Activated CD4-positive, alpha-beta T cell treated with anti-CD3 and anti-CD28 coated beads for 36 hours (primary cell): Measurements from ENCODE around the gene ITPR2. TPM values are rescaled to one million over a fixed set of nuclear protein-coding genes. Genes with fewer than 3 reads are reported as not detected.
A peak's percentile ranks its signal among the peaks of the same experiment; 100 is the strongest.

Experiments used
- ATAC-seq: fragments of 200-7000 bp; cut with Tn5 transposase; one replicate; pipeline ENCODE4 v1.10.0; 2021; ENCODE audit warnings: mild to moderate bottlenecking, moderate library complexity
- CTCF ChIA-PET: fragments of 350-600 bp; sonication (Branson Sonifier 250); formaldehyde crosslinking; loops from one replicate; lab custom pipeline; 2021; ENCODE audit warnings: antibody characterized with exemption; lab: Charles Lee
- POLR2A ChIA-PET: fragments of 350-600 bp; sonication (Branson Sonifier 250); formaldehyde crosslinking; loops from one replicate; lab custom pipeline; 2021; ENCODE audit warnings: antibody characterized with exemption, inconsistent platforms; lab: Charles Lee
- DNase-seq: peaks from one replicate; pipeline ENCODE4 v3.0.0-alpha.2; 2020
- H3K27ac Mint-ChIP-seq: one replicate; pipeline ENCODE4 v1.8.0; 2021; ENCODE audit warnings: mixed read lengths
- H3K27me3 Mint-ChIP-seq: one replicate; pipeline ENCODE4 v1.8.0; 2021; ENCODE audit warnings: mixed read lengths
- H3K36me3 Mint-ChIP-seq: one replicate; pipeline ENCODE4 v1.8.0; 2021; ENCODE audit warnings: low read depth, mixed read lengths
- H3K4me1 Mint-ChIP-seq: one replicate; pipeline ENCODE4 v1.8.0; 2021; ENCODE audit warnings: mixed read lengths
- H3K4me3 Mint-ChIP-seq: one replicate; pipeline ENCODE4 v1.8.0; 2021; ENCODE audit warnings: mild to moderate bottlenecking, moderate library complexity, mixed read lengths
- H3K9me3 Mint-ChIP-seq: one replicate; pipeline ENCODE4 v1.8.0; 2021; ENCODE audit warnings: low read depth, mixed read lengths
- intact Hi-C, 2 experiments: fragments of 100-400 bp; cut with DNase I in 1 of 2; cut with micrococcal nuclease in 1 of 2; formaldehyde crosslinking; loops; one replicate each; pipeline versions ENCODE4 v1.14.2 to v1.15.1; 2022 to 2024; cut with DNase I, micrococcal nuclease
- total RNA-seq, 2 experiments: library from RNA; stranded (reverse); gene quantifications; one replicate each; pipeline ENCODE4 v1.2.3, GENCODE V29; 2021

ITPR2 gene
- total RNA-seq, 2 experiments from 2014 or later, result 27.3 to 28.6 TPM

DNA sequence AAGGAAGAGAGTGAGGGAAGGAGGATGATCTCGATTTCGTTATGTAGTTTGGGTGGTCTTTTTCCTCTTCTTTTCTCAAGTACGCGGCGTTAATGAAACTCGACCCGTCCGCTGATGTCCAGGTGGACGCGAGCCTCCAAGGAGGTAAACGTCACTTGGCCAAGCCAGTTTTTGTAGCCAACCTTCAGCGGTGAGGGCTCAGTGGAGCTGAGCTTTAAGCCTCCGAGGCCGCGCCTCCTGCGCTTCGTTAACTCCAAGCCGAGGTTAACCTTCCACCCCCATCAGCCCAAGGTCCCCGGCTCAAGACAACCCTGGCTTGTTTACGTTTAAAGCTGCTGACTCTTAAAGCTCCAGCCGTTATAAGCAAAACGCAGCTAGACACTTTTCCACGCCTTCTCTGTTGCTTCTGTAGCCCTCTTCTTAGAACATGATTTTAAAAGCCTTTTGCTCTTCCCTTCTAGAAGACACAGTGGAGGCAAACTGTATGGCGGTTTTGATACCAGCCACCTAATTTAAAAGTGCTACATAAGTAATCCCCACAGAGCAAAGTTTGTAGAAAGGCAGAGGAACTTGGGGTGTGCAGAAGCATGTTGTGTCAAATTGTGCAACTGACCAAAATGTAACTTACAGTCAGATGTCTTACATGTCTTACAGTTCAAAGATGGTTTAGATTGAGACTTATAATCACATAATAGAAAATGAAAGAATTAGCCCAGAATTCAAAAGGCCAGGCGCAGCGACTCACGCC, 923 bp upstream of the ITPR2 start:
- DNase-seq, result peak; percentile 65
- CTCF ChIA-PET, result interaction anchor here (0.6 to 3.1 kb wide), 14 partner anchors 9 to 753 kb away, joined by 3 to 14 read pairs (median 3); no protein-coding TSS in a partner anchor
- POLR2A ChIA-PET, result interaction anchor here (1.0 kb wide), 2 partner anchors 29 to 690 kb away, joined by 3 to 4 read pairs; partner anchors contain the start of gene PPFIBP1
- H3K4me3 Mint-ChIP-seq, result peak overlapping the region; percentile 96
- no peaks in the 10 kb centered on the region for H3K9me3 Mint-ChIP-seq
- peaks cover 13% of the 10 kb centered on the region for H3K36me3 Mint-ChIP-seq
- H3K27me3 Mint-ChIP-seq, result no peaks in the 10 kb centered on the region
- peak overlapping the region; percentile 81 for H3K27ac Mint-ChIP-seq
- ATAC-seq, result peak; percentile 25
- peaks cover 30% of the 10 kb centered on the region for H3K4me1 Mint-ChIP-seq
- intact Hi-C loops, result loop anchor here (1.0 to 10.0 kb wide), 10 partner anchors 51 to 877 kb away; partner anchors contain the start of genes FGFR1OP2 (in 2 of the 2), TM7SF3 (in 2 of the 2), MRPS35 (in 1 of the 2) and STK38L (in 1 of the 2)

DNA sequence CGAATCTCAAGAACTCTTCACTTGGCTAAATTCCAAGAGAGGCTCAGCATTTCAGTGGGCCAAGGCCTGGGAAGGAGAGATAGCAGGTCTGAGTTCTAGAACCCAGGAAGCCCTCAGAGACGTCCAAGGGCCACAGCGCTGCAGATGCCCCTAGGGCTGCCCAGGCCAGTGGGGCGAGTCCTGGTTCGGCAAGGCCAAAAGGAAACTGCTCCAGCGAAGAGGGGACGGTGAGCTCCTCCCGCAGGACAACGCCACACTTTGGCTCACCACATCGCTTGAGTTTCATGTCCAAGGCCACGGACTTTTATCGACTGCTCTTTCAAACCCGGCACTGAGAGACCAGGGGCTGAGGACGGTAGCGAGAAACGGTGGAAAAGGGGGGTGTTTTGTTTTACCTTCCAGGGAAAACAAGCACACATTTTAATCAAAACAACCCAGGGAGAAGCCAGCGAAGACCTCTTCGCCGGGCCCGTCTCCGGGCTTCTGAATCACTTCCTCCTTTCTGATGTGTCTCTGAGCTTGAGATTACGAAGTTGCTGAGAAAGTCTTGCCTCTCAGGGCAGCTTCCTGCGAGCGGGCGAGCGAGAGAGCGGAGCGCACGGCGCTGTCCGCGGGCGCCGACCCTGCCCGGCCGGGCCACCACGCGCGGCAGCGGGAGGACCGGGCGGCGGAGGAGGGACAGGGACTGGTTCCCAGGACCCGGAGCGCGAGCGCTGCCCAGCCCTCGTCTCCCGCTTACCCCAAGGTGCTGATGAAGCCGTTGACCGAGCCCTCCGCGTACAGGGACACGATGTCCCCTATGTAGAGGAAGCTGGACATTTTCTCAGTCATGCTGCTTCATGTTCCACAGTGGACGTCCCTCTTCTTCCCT, 808 bp downstream of the ITPR2 start:
- peaks cover 14% of the 10 kb centered on the region for H3K36me3 Mint-ChIP-seq
- peak overlapping the region; percentile 99 for H3K27ac Mint-ChIP-seq
- CTCF ChIA-PET, result interaction anchor here (0.6 to 3.1 kb wide), 16 partner anchors 10 to 747 kb away, joined by 3 to 14 read pairs (median 3); no protein-coding TSS in a partner anchor
- H3K4me3 Mint-ChIP-seq, result peak overlapping the region; percentile 96
- intact Hi-C loops, result loop anchor here (2.0 to 10.0 kb wide), 6 partner anchors 53 to 879 kb away; partner anchors contain the start of genes MRPS35 (in 1 of the 2) and STK38L (in 1 of the 2)
- DNase-seq, result peak; percentile 82
- no peaks in the 10 kb centered on the region for H3K27me3 Mint-ChIP-seq
- H3K4me1 Mint-ChIP-seq, result peaks cover 43% of the 10 kb centered on the region
- no peaks in the 10 kb centered on the region for H3K9me3 Mint-ChIP-seq
- POLR2A ChIA-PET, result interaction anchor here (1.0 to 2.0 kb wide), 4 partner anchors 24 to 190 kb away, joined by 3 to 11 read pairs (median 4); partner anchors contain the start of gene MED21
- peak; percentile 65 for ATAC-seq

DNA sequence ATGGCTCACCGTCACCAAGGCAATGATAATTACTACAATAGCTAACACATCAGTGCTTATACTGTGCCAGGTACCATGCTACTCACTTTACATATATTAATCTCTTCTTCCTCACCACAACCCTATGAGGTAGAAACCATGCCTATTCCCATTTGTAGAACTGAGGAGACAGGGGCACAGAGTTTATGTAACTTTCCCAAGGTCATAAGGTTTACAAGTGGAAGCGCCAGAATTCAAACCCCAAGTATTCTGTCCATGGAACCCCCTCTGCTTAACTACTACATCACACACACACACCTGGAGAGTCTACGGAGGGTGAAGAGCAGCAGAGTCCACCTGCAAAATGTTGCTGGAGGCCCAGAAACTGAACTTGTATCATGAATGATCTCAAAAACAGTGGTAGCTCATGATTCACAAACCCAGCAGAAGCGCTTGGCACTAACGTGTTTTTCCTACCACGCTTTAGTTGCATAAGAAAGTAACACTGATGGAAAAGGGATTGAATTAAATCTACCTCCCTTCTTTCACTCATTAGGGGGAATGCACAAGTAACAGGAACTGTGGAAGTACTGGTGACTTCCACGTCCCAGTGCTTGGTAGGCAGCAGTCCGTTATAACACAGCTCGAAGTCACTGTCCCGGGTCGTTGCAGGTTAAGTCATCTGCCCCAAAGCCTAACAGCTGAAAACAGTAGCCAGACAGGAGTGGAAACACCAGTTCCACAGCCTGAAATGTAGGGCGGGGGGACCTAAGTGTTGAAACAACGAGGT, 2.0 kb downstream of the ITPR2 start:
- peak overlapping the region; percentile 76 for H3K4me3 Mint-ChIP-seq
- ChIA-PET POLR2A (no interaction called here), CTCF (interaction anchor here (0.6 to 1.7 kb wide), 6 partner anchors 11 to 379 kb away, joined by 3 to 4 read pairs (median 3); no protein-coding TSS in a partner anchor)
- no peaks in the 10 kb centered on the region for H3K9me3 Mint-ChIP-seq
- H3K27ac Mint-ChIP-seq, result peak overlapping the region; percentile 55
- peaks cover 21% of the 10 kb centered on the region for H3K36me3 Mint-ChIP-seq
- peaks cover 55% of the 10 kb centered on the region for H3K4me1 Mint-ChIP-seq
- intact Hi-C loops, result loop anchor here in 1 of 2 experiments (5.0 to 10.0 kb wide), 2 partner anchors 54 to 104 kb away; no protein-coding TSS in a partner anchor
- DNase-seq, result peak; percentile 40
- no peak for ATAC-seq
- no peaks in the 10 kb centered on the region for H3K27me3 Mint-ChIP-seq

DNA sequence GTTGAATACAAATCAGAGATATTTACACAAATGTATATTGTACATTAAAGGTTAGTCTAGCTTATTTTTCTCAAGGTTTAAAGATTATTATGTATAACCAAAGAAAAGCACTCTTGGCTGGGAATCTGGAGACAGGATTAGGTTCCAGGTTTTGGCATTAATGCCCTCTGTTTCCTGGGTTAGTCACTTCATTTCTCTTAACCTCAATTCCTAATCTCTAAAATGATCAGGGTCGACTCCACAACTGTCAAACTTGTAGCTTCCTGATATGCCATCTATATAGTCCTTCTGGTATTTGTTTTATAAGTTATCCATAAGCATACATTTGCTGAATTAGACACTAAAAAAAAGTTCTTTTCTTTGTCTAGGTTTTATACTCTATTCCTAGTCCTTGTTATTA, 2.6 kb downstream of the ITPR2 start:
- CTCF ChIA-PET, result interaction anchor here (0.6 to 1.7 kb wide), 4 partner anchors 11 to 185 kb away, joined by 3 to 4 read pairs (median 3); no protein-coding TSS in a partner anchor
- DNase-seq (no peak), ATAC-seq (no peak)
- H3K4me1 Mint-ChIP-seq, result peaks cover 61% of the 10 kb centered on the region
- no peak overlapping the region for H3K27ac Mint-ChIP-seq
- H3K27me3 Mint-ChIP-seq, result no peaks in the 10 kb centered on the region
- H3K9me3 Mint-ChIP-seq, result no peaks in the 10 kb centered on the region
- POLR2A ChIA-PET, result no interaction called here
- H3K4me3 Mint-ChIP-seq, result peak overlapping the region; percentile 76
- peaks cover 21% of the 10 kb centered on the region for H3K36me3 Mint-ChIP-seq
- intact Hi-C loops, result loop anchor here in 1 of 2 experiments (5.0 to 10.0 kb wide), 2 partner anchors 54 to 103 kb away; no protein-coding TSS in a partner anchor

DNA sequence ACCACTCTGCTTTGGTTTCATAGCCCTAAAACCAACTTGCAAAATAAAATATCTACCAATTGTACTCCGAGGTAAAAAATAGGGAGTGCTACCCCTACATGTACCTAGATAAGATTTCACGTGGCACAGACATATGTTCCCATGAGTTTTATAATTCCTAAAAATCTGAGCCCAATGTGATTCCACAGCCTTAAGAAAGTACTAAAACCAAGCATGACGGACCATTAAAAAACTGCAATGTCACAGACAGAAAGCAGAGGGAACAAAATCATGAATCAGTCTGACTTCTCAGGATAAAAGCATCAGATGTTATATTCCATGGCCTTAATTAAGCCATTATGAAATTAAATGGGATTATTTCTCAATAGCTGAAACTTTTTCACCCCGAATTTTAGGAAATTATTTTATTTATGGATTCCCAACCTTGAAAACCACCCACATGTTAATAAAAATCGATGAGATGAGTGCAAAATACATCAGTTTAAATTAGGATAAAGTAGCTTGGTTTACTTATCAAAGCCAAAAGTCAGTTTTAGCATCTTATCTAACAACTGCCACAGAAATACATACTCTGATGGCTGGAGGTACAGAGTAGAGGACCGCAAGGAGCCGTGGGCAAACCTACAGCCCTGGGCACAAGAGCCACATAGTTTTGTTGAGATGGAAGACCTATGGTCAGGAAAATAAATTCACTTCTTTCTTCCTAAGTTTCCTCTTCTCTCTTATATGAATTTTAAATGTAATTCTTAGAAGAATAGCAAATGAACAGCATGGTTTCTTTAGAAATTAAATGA, 4.5 kb downstream of the ITPR2 start:
- no peak for DNase-seq
- H3K4me1 Mint-ChIP-seq, result peaks cover 59% of the 10 kb centered on the region

DNA sequence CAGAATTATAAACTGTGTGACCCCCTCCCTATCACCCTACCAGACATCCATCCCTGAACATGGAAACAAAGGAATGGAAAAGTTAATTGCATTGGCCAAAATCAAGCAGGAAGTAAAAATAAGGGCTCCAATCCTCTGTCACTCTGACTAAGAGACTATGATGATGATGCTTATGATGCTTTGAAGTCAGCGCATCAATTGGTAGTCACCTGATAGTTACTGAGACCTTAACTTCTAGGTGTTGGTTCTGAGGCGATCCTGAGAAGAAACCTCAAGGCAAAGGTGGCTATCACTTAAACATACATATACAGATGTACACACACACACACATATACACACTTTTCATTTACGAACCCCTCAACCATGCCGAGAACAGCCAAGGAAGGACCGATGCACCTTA, 6.6 kb downstream of the ITPR2 start:
- Mint-ChIP-seq H3K27ac (no peak overlapping the region), H3K27me3 (no peaks in the 10 kb centered on the region), H3K4me3 (no peak overlapping the region), H3K36me3 (peaks cover 21% of the 10 kb centered on the region), H3K4me1 (peaks cover 67% of the 10 kb centered on the region), H3K9me3 (no peaks in the 10 kb centered on the region)
- intact Hi-C loops, result no loop called here
- DNase-seq (no peak), ATAC-seq (peak; percentile 57)
- ChIA-PET CTCF (interaction anchor here (1.1 kb wide), 2 partner anchors 13 to 59 kb away, joined by 3 to 4 read pairs; no protein-coding TSS in a partner anchor), POLR2A (no interaction called here)

More for the DNA sequence above, 4.5 kb downstream of the ITPR2 start:
- POLR2A ChIA-PET, result no interaction called here
- Mint-ChIP-seq H3K27ac (no peak overlapping the region), H3K36me3 (peaks cover 23% of the 10 kb centered on the region), H3K4me3 (no peak overlapping the region), H3K9me3 (no peaks in the 10 kb centered on the region), H3K27me3 (no peaks in the 10 kb centered on the region)
- CTCF ChIA-PET, result no interaction called here
- intact Hi-C loops, result no loop called here
- no peak for ATAC-seq

DNA sequence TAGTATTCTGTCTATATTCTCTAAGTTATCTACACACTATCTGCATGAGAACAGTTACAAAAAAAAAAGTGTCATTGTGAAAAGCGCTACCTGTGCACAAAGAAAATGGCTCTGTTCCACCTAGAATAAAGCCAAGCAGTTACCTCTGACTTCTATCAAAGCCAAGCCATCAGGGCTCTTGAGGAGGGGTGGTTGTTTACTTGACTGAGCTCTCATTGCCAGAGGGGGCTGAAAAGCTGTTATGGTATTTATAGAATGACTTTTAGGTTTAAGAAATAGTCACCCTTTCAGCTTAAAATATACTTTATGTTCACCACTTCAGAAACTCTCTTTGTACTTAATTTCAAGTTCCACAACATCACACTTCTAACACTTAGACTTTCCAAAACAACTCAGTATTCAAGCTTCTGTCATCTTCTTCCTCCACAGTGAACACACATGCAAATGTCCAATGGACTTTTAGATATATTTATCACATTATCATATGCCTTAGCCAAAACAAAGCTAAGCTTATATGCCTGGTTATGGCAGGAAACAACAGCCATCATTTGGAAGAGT, 7.5 kb downstream of the ITPR2 start:
- ChIA-PET CTCF (interaction anchor here (0.6 to 1.1 kb wide), 6 partner anchors 8 to 305 kb away, joined by 3 to 5 read pairs (median 3); no protein-coding TSS in a partner anchor), POLR2A (no interaction called here)
- H3K4me1 Mint-ChIP-seq, result peaks cover 61% of the 10 kb centered on the region
- ATAC-seq, result no peak
- H3K9me3 Mint-ChIP-seq, result no peaks in the 10 kb centered on the region
- DNase-seq, result no peak
- H3K27me3 Mint-ChIP-seq, result no peaks in the 10 kb centered on the region
- peaks cover 13% of the 10 kb centered on the region for H3K36me3 Mint-ChIP-seq
- no peak overlapping the region for H3K27ac Mint-ChIP-seq
- no peak overlapping the region for H3K4me3 Mint-ChIP-seq
- intact Hi-C loops, result no loop called here

DNA sequence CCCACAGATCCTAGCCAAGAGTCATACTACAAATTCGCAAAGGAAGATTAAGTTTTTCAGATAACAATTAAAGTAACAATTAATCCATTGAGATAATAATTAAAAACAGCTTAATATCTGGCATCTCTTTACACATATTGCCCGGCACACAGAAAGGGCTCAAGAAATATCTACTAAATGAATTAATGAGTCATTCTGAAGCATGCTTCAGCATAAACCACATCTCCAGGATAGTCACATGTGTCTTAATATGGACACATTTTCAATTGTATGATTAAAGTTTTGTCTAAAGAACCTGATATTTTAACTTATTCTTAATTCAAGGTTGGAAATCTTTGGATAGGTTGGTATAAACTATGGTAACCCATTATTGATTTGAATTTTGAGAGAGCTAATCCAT, 9.6 kb downstream of the ITPR2 start:
- Mint-ChIP-seq H3K27ac (no peak overlapping the region), H3K9me3 (no peaks in the 10 kb centered on the region), H3K4me3 (no peak overlapping the region), H3K4me1 (peaks cover 45% of the 10 kb centered on the region), H3K27me3 (no peaks in the 10 kb centered on the region), H3K36me3 (peaks cover 10% of the 10 kb centered on the region)
- intact Hi-C loops, result no loop called here
- ChIA-PET POLR2A (no interaction called here), CTCF (interaction anchor here (1.0 kb wide), 1 partner anchor 10 kb away, joined by 3 read pairs; no protein-coding TSS in a partner anchor)
- DNase-seq, result no peak
- ATAC-seq, result no peak

DNA sequence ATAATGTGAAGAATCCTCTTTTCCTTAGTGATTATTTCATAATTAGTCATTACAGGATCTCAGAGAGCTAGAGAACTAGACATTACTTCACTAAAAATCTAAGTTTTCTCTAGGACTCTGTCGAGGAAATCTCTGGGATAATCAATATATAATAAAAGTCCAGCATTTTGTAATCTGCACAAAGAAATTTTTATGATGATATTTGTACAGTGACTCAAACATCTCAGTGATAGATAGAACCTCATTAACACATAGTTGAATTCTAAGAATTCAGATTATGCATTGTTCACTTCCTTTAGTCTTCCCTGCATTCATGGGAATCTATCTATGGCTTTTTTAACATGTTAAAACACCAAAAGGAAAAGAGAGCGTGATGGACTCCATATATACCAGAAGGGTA, 11.0 kb downstream of the ITPR2 start:
- peaks cover 39% of the 10 kb centered on the region for H3K4me1 Mint-ChIP-seq
- H3K9me3 Mint-ChIP-seq, result no peaks in the 10 kb centered on the region
- no peak overlapping the region for H3K27ac Mint-ChIP-seq
- H3K36me3 Mint-ChIP-seq, result peaks cover 15% of the 10 kb centered on the region
- ChIA-PET POLR2A (no interaction called here), CTCF (interaction anchor here (1.0 kb wide), 1 partner anchor 10 kb away, joined by 3 read pairs; no protein-coding TSS in a partner anchor)
- DNase-seq (no peak), ATAC-seq (no peak)
- no peaks in the 10 kb centered on the region for H3K27me3 Mint-ChIP-seq
- intact Hi-C loops, result no loop called here
- no peak overlapping the region for H3K4me3 Mint-ChIP-seq
